DND-41 (cell line): ENCODE results near the gene MYL3.
A peak's percentile ranks its signal among the peaks of the same experiment; 100 is the strongest.

Experiments used
- ATAC-seq: fragments of 200-7000 bp; cut with Tn5 transposase; 3 replicates; pipeline ENCODE4 v1.9.1; 2021; ENCODE audit warnings: low read depth; ENCODE audit not compliant: insufficient read depth
- DNase-seq: peaks from one replicate; pipeline ENCODE4 v3.0.0-alpha.2; 2020
- H2AFZ ChIP-seq: 2 replicates; pipeline ENCODE4 v1.6.0; 2012; ENCODE audit warnings: low read depth, low read length
- H3K27ac ChIP-seq: 2 replicates; pipeline ENCODE4 v1.5.1; 2012; ENCODE audit warnings: low read length, inconsistent platforms
- H3K27me3 ChIP-seq: fragments of 200-600 bp; sonication (generic); 2 replicates; pipeline ENCODE4 v1.6.0; 2012; ENCODE audit warnings: low read length, mild to moderate bottlenecking, inconsistent platforms; ENCODE audit not compliant: insufficient read depth, poor library complexity
- H3K36me3 ChIP-seq: 2 replicates; pipeline ENCODE4 v1.5.1; 2012; ENCODE audit warnings: low read length, inconsistent platforms; ENCODE audit not compliant: insufficient read depth
- H3K4me1 ChIP-seq: 2 replicates; pipeline ENCODE4 v1.5.1; 2012; ENCODE audit warnings: mild to moderate bottlenecking, low read length; ENCODE audit not compliant: insufficient read depth
- H3K4me2 ChIP-seq: 2 replicates; pipeline ENCODE4 v1.6.0; 2012; ENCODE audit warnings: mild to moderate bottlenecking, moderate library complexity, low read length, inconsistent platforms; ENCODE audit not compliant: insufficient read depth
- H3K4me3 ChIP-seq, 2 experiments: fragments of 200-600 bp in 1 of 2; shearing (Covaris generic) in 1 of 2; 2 replicates each; pipeline ENCODE4 v1.5.1; 2012 to 2016; ENCODE audit warnings: inconsistent platforms in 2 of 2, low read length in 2 of 2, mild to moderate bottlenecking in 2 of 2, low read depth in 1 of 2, moderate library complexity in 1 of 2
- H3K79me2 ChIP-seq: 2 replicates; pipeline ENCODE4 v1.6.0; 2012; ENCODE audit warnings: low read length, inconsistent platforms; ENCODE audit not compliant: insufficient read depth
- H3K9ac ChIP-seq: 2 replicates; pipeline ENCODE4 v1.6.0; 2012; ENCODE audit warnings: low read depth, mild to moderate bottlenecking, inconsistent platforms, low read length, moderate library complexity
- H3K9me3 ChIP-seq: 2 replicates; pipeline ENCODE4 v1.5.1; 2012; ENCODE audit warnings: low read length, moderate library complexity, mild to moderate bottlenecking, inconsistent platforms; ENCODE audit not compliant: insufficient read depth, severe bottlenecking
- H4K20me1 ChIP-seq: 2 replicates; pipeline ENCODE4 v1.6.0; 2012; ENCODE audit warnings: low read length; ENCODE audit not compliant: insufficient read depth
- CTCF ChIP-seq: IDR thresholded peaks from 2 replicates; pipeline ENCODE4 v1.5.1; 2012; ENCODE audit warnings: borderline replicate concordance, low read length, moderate library complexity, mild to moderate bottlenecking; ENCODE audit not compliant: poor library complexity, severe bottlenecking; ENCODE audit errors: extremely low read depth
- EZH2 ChIP-seq: IDR thresholded peaks from 3 replicates; pipeline ENCODE4 v1.6.1; 2012; ENCODE audit warnings: borderline replicate concordance, low read depth, mild to moderate bottlenecking, moderate library complexity, low read length, inconsistent platforms; ENCODE audit not compliant: severe bottlenecking

The MYL3 gene

GRCh38 chr3:46893763-46894162, 30.5 kb upstream of the MYL3 start:
- H3K36me3 ChIP-seq = no peaks in the 10 kb centered on the region
- no peak overlapping the region for H3K4me3 ChIP-seq
- no peaks in the 10 kb centered on the region for H3K79me2 ChIP-seq
- H3K27ac ChIP-seq = no peak overlapping the region
- no peak overlapping the region for H3K9ac ChIP-seq
- no peaks in the 10 kb centered on the region; the same call in 1 of the 2 replicates for H4K20me1 ChIP-seq
- TF ChIP-seq CTCF = no peak
- TF ChIP-seq EZH2 = no peak
- no peaks in the 10 kb centered on the region for H3K9me3 ChIP-seq
- H3K4me1 ChIP-seq = peaks cover 11% of the 10 kb centered on the region
- H2AFZ ChIP-seq = no peak overlapping the region
- no peak overlapping the region for H3K4me2 ChIP-seq
- no peak for DNase-seq
- no peak for ATAC-seq
- peaks cover 24% of the 10 kb centered on the region for H3K27me3 ChIP-seq

- no peaks in the 10 kb centered on the region; the same call in 1 of the 2 replicates for H4K20me1 ChIP-seq
- no peak for ATAC-seq
- DNase-seq = no peak
- no peaks in the 10 kb centered on the region for H3K9me3 ChIP-seq
- H3K9ac ChIP-seq = peak overlapping the region; percentile 28; the same call in 1 of the 2 replicates
- H3K79me2 ChIP-seq = no peaks in the 10 kb centered on the region
- no peak overlapping the region for H3K4me3 ChIP-seq
- no peak overlapping the region for H2AFZ ChIP-seq
- H3K36me3 ChIP-seq = no peaks in the 10 kb centered on the region
- H3K27me3 ChIP-seq = peaks cover 24% of the 10 kb centered on the region
- H3K4me2 ChIP-seq = no peak overlapping the region
- no peak overlapping the region for H3K27ac ChIP-seq
- no peak for TF ChIP-seq EZH2
- no peak for TF ChIP-seq CTCF
- H3K4me1 ChIP-seq = peaks cover 11% of the 10 kb centered on the region
These were observed 30.0 kb upstream of the MYL3 start for GRCh38 chr3:46893146-46893748.

GRCh38 chr3:46892285-46893145, 29.3 kb upstream of the MYL3 start:
- Histone ChIP-seq H4K20me1 (no peaks in the 10 kb centered on the region; the same call in 1 of the 2 replicates), H3K4me2 (peak overlapping the region; percentile 72), H3K36me3 (no peaks in the 10 kb centered on the region), H3K79me2 (no peaks in the 10 kb centered on the region), H3K4me3 (peak overlapping the region in 1 of 2 experiments; percentile 51; a peak in 2 of 4 replicates), H3K4me1 (peaks cover 11% of the 10 kb centered on the region), H3K9ac (peak overlapping the region; percentile 28; the same call in 1 of the 2 replicates), H3K27ac (no peak overlapping the region), H2AFZ (peak overlapping the region; percentile 36; the same call in 1 of the 2 replicates), H3K9me3 (no peaks in the 10 kb centered on the region), H3K27me3 (peaks cover 24% of the 10 kb centered on the region)
- DNase-seq (no peak), ATAC-seq (no peak)
- TF ChIP-seq EZH2 = peak; percentile 68
- no peak for TF ChIP-seq CTCF
